Measurements from ENCODE around the gene TPST1. TPM values are rescaled to one million over a fixed set of nuclear protein-coding genes. Genes with fewer than 3 reads are reported as not detected.
A peak's percentile ranks its signal among the peaks of the same experiment; 100 is the strongest.

Gene TPST1
- total RNA-seq, 2 experiments from 2014 or later, result 1.9 to 2.6 TPM

DNA sequence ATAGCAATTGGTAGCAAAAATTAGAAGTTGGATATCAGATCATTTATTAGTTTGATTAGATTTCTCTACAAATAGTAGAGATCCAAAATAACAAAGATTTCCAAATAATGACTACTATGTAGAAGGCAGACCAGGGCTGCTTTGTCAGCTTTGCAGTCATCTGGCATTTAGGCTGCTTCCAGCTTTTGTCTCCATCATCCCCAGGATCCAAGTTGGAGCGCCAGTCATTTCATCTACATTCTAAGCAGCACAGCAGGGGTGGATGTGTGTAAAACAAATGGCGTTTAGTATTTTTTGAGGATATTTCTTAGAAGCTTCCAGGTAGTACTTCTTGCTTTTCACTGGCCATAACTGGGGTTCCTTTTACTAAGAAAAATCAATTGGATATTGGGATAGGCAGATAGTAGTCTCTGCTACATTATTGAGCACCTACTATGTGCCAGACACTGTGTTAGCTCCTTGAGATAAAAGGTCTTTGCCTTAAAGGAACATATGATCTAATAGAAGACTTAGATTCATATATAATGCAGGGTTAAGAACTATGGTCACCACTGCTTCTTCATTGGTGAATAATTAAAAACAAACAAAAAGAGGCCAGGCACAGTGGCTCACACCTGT is 41.5 kb downstream of the TPST1 start:
- H3K27me3 Mint-ChIP-seq, result no peaks in the 10 kb centered on the region
- no peak overlapping the region for H3K4me3 Mint-ChIP-seq
- TF ChIP-seq, protein P1, sequence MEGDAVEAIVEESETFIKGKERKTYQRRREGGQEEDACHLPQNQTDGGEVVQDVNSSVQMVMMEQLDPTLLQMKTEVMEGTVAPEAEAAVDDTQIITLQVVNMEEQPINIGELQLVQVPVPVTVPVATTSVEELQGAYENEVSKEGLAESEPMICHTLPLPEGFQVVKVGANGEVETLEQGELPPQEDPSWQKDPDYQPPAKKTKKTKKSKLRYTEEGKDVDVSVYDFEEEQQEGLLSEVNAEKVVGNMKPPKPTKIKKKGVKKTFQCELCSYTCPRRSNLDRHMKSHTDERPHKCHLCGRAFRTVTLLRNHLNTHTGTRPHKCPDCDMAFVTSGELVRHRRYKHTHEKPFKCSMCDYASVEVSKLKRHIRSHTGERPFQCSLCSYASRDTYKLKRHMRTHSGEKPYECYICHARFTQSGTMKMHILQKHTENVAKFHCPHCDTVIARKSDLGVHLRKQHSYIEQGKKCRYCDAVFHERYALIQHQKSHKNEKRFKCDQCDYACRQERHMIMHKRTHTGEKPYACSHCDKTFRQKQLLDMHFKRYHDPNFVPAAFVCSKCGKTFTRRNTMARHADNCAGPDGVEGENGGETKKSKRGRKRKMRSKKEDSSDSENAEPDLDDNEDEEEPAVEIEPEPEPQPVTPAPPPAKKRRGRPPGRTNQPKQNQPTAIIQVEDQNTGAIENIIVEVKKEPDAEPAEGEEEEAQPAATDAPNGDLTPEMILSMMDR (IDR thresholded peaks at IDR 0.05), result no peak
- no peaks in the 10 kb centered on the region for H3K36me3 Mint-ChIP-seq (ENCODE audit: low read depth)
- H3K27ac Mint-ChIP-seq, result no peak overlapping the region
- H3K27me3 ChIP-seq (ENCODE audit: control insufficient read depth in 1 of 2, insufficient read depth in 2 of 2, low read length in 2 of 2), result no peaks in the 10 kb centered on the region
- H3K4me3 ChIP-seq (ENCODE audit: low read length), result no peak overlapping the region
- H3K9me3 Mint-ChIP-seq, result no peaks in the 10 kb centered on the region
- H3K36me3 ChIP-seq (ENCODE audit: insufficient read depth, low read length), result no peaks in the 10 kb centered on the region
- CTCF ChIA-PET, result no interaction called here
- no peaks in the 10 kb centered on the region for H3K4me1 ChIP-seq (ENCODE audit: insufficient read depth, low read length)
- intact Hi-C loops (cut with DNase I, micrococcal nuclease), result no loop called here
- POLR2A ChIA-PET, result no interaction called here
- H3K27ac ChIP-seq (ENCODE audit: low read depth in 1 of 2, low read length in 2 of 2), result no peak overlapping the region
- H3K9me3 ChIP-seq (ENCODE audit: control insufficient read depth in 1 of 2, insufficient read depth in 1 of 2, low read length in 2 of 2), result no peaks in the 10 kb centered on the region
- no peaks in the 10 kb centered on the region for H3K4me1 Mint-ChIP-seq (ENCODE audit: low read depth)
- ATAC-seq (ENCODE audit: poor library complexity), result no peak
- DNase-seq, result no peak

DNA sequence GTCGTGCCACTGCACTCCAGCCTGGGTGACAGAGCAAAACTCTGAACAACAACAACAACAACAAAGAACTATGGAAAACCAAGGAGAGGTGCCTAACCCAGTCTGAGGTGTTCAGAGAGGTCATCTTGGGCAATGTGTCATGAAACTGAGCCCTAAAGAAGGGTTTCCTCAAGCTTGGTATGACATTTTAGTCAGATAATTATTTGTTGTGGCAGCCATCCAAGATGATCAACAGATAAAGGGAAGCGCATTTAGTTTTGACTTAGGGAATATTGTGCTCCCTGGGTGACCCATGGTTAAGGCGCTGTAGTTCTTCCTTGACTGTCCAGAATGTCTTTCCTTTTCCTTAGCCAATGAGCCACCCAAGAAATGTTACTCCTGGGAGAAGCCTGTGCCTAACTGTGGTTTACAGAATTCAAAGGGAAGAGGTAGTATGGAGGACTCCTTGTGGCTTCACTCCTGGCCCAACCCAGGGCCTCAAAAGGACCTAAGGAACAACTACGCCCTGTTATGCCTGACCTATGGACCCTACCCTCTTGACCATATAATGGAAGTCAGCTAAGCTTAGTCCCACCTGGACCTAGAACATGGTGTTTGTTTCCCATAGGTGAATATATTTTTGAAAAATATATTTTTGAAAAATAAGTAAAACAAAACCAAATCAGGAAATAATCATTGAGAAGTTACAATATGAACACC is 42.4 kb downstream of the TPST1 start:
- no peaks in the 10 kb centered on the region for H3K9me3 ChIP-seq (ENCODE audit: control insufficient read depth in 1 of 2, insufficient read depth in 1 of 2, low read length in 2 of 2)
- no peaks in the 10 kb centered on the region for H3K27me3 Mint-ChIP-seq
- H3K27ac Mint-ChIP-seq, result no peak overlapping the region
- no peaks in the 10 kb centered on the region for H3K27me3 ChIP-seq (ENCODE audit: control insufficient read depth in 1 of 2, insufficient read depth in 2 of 2, low read length in 2 of 2)
- POLR2A ChIA-PET, result no interaction called here
- H3K4me1 ChIP-seq (ENCODE audit: insufficient read depth, low read length), result no peaks in the 10 kb centered on the region
- intact Hi-C loops (cut with DNase I, micrococcal nuclease), result no loop called here
- DNase-seq, result no peak
- no peaks in the 10 kb centered on the region for H3K36me3 ChIP-seq (ENCODE audit: insufficient read depth, low read length)
- no peaks in the 10 kb centered on the region for H3K4me1 Mint-ChIP-seq (ENCODE audit: low read depth)
- CTCF ChIA-PET, result no interaction called here
- no peak overlapping the region for H3K4me3 Mint-ChIP-seq
- no peak for ATAC-seq (ENCODE audit: poor library complexity)
- H3K9me3 Mint-ChIP-seq, result no peaks in the 10 kb centered on the region
- H3K4me3 ChIP-seq (ENCODE audit: low read length), result no peak overlapping the region
- no peak overlapping the region for H3K27ac ChIP-seq (ENCODE audit: low read depth in 1 of 2, low read length in 2 of 2)
- H3K36me3 Mint-ChIP-seq (ENCODE audit: low read depth), result no peaks in the 10 kb centered on the region
- TF ChIP-seq, protein P1 (IDR thresholded peaks at IDR 0.05), result no peak

DNA sequence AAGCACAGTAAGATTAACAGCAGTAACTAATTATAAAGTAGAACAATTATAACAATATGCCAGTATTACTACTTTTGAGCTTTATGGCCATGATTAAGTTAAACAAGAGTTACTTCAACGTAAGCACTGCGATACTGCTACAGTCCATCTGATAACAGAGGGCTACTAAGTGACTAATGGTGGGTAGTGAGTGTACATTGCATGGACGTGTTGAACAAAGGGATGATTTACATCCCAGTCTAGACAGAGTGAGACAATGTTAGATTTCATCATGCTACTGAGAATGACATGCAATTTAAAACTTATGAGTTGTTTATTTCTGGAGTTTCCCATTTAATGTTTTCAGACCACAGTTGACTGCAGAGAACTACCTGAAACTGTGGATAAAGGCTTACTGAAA is 45.6 kb downstream of the TPST1 start:
- ChIA-PET POLR2A (no interaction called here), CTCF (no interaction called here)
- Mint-ChIP-seq H3K4me3 (no peak overlapping the region), H3K27ac (no peak overlapping the region), H3K27me3 (no peaks in the 10 kb centered on the region), H3K4me1 (ENCODE audit: low read depth) (no peaks in the 10 kb centered on the region), H3K9me3 (no peaks in the 10 kb centered on the region), H3K36me3 (ENCODE audit: low read depth) (no peaks in the 10 kb centered on the region)
- no peaks in the 10 kb centered on the region for H3K27me3 ChIP-seq (ENCODE audit: control insufficient read depth in 1 of 2, insufficient read depth in 2 of 2, low read length in 2 of 2)
- ATAC-seq (ENCODE audit: poor library complexity) (no peak), DNase-seq (peak in 1 of 14 experiments; percentile 11)
- no peaks in the 10 kb centered on the region for H3K9me3 ChIP-seq (ENCODE audit: control insufficient read depth in 1 of 2, insufficient read depth in 1 of 2, low read length in 2 of 2)
- H3K4me3 ChIP-seq (ENCODE audit: low read length), result no peak overlapping the region
- no peak overlapping the region for H3K27ac ChIP-seq (ENCODE audit: low read depth in 1 of 2, low read length in 2 of 2)
- no peaks in the 10 kb centered on the region for H3K4me1 ChIP-seq (ENCODE audit: insufficient read depth, low read length)
- intact Hi-C loops (cut with DNase I, micrococcal nuclease), result no loop called here
- H3K36me3 ChIP-seq (ENCODE audit: insufficient read depth, low read length), result no peaks in the 10 kb centered on the region
- TF ChIP-seq, protein P1 (IDR thresholded peaks at IDR 0.05), result no peak

Data from CD4-positive, alpha-beta T cell (primary cell).